GM21825 (cell line): ENCODE data around the gene NEK2.
"Not testable (repeated sequence)": the region's sequence is repeated elsewhere in the genome, so short reads cannot be mapped to it uniquely, and the experiment has no call there.

ENCODE experiments used
- ATAC-seq: cut with Tn5 transposase; IDR thresholded peaks from one replicate; pipeline ENCODE4 v1.9.1; 2021; ENCODE audit warnings: mild to moderate bottlenecking, moderate library complexity; ENCODE audit not compliant: unreplicated experiment

The NEK2 gene

DNA sequence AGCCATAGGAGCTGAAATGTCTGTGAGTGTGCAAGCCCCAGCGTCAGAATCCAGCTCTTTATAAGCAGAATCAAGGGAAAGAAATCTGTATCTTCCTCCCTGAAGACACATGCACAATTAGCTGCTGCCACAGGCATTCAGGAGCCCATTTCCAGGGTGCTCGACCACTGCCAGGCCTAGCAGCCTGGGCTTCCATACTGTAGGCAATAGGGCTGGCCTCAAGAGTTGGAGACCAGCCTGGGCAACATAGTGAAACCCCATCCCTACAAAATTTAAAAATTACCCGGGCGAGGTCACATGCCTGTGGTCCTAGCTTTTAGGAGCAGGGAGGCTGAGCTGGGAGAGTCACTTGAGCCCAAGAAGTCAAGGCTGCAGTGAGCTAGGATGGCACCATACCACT, 41.0 kb downstream of the NEK2 start:
- ATAC-seq, result no peak

DNA sequence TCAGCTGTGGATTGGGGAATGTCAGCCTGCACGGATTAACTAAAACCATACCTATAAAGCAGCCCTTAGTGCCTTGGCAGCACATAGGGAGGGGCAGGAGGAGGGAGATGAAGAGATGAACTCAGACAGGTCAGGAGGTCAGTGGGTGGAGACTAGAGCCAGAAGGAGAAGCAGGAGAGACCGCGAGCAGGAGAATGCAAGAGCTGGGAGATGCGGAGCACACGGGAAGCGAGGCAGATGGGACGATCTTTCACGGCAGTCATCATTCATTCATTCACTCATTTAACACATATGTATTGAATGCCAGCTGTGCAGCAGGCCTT, 41.9 kb downstream of the NEK2 start:
- ATAC-seq, result no peak

GRCh38 chr1:211632808-211633523, 42.5 kb downstream of the NEK2 start:
- no peak for ATAC-seq

DNA sequence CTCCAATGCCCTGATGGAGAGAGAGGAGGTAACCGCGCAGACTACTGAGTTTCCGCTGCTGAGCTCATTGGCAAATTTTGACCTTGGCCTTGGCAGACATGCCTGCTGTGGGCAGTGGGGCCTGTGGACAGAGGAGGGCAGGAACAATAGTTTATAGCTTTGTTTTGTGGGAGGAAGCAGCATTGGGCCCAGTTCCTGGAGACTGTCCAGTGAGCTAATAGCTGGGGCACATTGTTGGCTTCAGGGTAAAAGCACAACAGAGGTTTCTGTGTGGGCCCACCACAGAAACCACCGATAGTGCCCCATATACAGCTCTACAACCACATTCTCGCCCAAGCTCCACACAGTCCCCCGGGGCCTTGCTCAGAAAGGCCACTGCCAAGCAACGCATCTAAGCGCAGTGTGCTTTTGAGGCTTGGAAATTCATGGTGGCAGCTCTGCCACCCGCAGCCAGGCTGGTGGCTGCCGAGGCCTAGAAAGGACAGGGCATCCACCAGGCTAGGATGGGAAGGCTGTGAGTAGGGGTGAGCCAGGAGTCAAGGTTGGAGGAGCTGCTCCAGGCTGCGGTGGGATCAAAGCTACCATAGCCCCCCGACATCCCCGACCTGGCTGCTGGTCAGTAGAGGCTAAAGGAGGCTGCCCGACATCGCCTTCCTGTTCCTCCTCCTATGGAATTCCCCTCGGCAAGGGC, 43.2 kb downstream of the NEK2 start:
- ATAC-seq, result peak; percentile 62

DNA sequence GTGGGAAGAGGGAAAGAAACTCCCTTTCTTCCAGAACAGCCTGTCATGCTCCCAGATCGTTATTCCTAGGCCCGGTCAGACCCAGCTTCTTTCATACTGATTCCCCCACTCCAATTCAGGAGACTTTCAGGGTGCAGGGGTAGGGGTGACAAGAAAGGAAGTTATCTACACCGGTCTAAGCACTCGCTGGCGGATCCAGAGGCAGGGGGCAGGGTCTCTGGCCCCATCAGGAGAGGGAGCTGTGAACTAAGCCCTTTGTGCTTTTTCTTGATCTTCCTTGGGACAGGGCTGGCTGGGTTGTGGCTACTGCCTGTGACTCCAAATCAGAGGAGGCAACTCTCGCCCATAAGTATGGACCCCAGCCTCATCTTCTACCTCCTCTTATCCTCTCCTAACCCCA, 44.3 kb downstream of the NEK2 start:
- ATAC-seq, result no peak

DNA sequence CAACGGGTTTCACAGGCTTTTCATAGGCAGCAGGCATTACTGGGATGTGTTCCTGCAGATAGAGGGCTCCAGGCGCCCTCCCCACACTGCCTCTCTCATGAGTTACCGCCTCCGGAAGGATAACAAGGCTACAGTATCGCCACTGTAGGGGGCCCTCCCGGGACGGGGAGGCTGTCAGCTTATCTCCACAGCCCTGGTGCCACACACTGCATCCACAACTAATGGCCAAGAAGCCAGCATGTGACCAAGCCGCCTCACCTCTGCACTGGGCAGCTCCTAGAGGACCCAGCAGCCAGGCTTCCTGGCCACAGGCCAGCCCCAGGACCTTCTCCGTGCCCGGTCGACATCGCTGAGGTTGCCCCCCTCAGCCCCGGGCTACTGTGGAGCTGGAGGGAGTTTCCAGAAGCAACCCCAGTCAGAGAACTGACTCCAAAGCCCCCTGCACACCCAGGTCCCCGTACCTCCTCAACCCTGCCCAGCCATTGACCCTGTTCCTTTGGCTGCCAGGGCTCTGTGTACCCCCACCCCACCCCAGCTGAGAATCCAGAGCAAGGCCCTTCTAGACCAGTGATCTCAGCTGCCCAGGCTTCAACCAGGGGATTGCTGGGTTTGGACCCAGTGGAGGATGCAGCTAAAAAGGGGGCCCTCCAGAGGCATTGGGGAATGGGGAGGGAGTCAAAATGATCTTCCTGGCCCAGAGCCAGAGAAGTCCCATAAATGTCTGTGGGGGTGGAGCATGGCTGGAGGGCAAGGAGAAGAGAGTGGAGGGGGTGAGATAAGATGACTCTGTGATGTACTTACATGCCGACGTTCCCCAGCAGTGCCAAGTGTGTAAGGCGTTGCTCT, 45.0 kb downstream of the NEK2 start:
- ATAC-seq, result no peak

DNA sequence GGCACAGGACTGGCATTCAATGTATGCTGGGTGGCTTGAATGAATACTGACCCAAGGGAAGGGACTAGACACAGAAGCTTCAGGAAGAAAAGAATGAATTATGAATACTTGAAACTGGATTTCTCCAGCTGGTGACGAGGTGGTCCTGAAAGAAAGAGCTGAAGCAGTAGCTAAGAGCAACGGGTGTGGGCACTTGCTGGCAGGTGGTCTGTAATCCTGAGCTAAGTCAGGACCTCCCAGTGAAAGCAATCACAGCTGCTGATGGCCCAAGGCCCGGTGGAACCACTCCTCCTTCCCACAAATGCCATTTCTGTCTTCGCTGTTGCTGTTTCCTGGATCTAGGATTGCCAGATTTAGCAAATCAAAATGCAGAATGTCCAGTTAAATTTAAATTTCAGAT, 47.0 kb downstream of the NEK2 start:
- no peak for ATAC-seq

DNA sequence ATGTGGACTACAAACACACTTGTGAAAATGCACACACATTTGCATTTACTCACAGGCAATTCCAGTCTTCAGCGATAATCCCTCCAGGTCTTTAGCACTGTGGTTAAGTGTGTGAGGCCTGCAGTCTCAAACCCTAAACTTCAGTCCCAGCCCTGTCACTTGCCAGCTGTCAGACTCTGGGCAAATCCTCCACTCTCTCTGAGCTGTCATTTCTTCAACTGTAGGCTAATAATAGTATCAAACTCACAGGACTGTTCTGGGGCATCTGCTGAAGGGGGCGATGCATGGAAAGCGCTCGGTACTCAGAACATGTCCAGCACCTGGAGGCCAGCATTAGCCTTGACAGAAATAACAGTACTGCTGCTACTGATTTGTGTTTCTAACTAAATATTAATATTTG, 48.2 kb downstream of the NEK2 start:
- ATAC-seq, result no peak

GRCh38 chr1:211625866-211626265, 49.6 kb downstream of the NEK2 start:
- not testable (repeated sequence) for ATAC-seq

GRCh38 chr1:211625040-211625439, 50.4 kb downstream of the NEK2 start:
- ATAC-seq, result no peak

DNA sequence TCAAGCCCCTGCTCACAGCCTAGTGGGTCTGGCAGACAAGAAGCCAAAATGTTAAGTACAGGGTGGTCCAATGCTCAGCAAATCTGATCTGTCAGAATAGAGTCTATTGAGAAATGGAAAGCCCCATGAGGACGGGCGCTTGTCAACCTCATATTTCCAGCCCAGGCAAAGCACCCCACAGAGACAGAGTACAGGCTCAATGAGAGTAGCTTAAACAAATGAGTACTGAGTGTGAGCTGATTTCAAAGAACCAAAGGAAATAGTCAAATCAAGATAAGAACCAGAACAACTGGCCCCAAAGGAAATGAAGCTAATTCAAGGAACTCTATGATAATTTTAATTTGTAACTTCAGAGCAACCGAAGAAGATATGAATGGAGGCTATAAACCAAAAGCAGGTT, 51.9 kb downstream of the NEK2 start:
- no peak for ATAC-seq

- ATAC-seq, result no peak
Measured at GRCh38 chr1:211621447-211622198, 53.8 kb downstream of the NEK2 start.

GRCh38 chr1:211620097-211620496, 55.3 kb downstream of the NEK2 start:
- no peak for ATAC-seq

DNA sequence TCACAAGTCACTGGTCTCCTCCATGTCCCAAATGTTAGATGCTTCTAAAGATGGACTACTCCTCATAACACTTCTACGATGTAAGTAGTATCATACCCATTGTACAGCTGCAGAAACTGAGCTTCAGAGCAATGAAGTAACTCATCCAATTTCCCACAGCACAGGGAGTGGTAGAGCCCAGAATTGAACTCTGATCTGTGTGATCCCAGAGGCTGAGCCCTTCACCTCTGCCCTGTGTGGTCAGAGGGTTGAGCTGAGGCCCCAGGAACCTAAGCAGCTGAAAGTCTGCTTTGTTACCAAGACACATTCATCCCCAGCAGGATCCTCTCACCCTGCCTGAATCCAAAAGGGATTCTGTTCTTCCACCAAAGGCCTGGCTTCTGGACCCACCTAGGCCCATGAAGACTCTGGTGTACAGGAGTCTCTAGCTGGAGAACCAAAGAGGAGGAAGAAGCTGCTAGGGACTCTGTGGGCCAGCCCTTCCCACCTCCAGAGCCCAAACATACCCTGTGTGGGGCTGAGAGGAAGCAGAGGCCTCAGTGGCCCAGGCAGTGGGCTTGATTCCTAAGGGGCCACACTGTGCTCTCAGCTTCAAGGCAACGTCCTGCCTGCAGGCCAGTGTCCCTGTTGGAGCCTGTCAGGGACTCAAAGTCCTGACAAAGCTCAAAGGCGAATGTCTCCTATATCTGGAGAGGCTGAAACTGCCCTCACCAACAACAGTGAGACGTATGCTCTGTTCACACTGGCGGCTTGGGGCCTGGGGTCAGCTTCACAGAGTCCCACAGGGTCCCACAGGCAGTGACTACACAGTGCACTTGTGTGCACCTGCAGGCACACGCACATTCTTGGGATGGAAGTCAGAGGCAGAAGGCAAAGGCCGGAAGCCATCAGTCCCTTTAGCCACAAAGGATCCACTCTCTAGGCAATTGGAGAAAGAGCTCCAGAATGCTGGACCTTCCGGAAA, 56.1 kb downstream of the NEK2 start:
- ATAC-seq, result no peak

DNA sequence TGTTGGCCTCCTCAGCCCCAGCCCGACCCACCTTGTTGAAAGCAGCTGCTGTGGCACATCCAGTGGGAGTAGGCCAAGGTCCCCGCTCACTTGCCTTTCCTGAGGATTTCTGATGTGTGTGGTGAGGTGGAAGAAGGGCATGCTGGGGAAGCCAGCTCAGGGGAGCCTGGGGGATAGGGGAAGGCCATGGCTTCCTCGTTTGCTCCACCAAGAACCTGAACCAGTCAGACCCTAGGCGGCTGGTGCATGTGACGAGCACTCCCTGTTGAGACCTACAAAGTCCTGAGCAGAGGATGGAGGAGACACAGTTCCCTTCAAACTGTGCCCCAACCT, 58.5 kb downstream of the NEK2 start:
- no peak for ATAC-seq

- ATAC-seq, result no peak
Measured at GRCh38 chr1:211616231-211616964, 59.0 kb downstream of the NEK2 start.

- ATAC-seq, result no peak
Measured at GRCh38 chr1:211614615-211615014, 60.8 kb downstream of the NEK2 start.

DNA sequence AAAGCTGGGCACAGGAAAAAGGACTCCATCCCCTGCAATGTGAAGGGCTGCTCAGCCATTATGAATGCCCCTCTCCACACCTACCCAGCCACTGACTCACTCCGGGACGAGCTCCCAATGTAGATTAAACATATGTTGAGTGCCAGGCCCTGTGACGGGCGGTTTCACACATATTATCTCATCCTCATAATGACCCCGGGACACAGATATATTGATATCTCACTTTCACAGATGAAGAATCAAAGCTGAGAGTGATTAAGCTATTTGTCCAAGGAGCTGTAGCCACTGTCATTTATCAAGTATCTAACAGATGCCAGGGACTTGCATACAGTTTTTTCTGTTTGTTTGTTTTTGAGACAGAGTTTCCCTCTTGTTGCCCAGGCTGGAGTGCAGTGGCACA, 61.5 kb downstream of the NEK2 start:
- ATAC-seq, result no peak

DNA sequence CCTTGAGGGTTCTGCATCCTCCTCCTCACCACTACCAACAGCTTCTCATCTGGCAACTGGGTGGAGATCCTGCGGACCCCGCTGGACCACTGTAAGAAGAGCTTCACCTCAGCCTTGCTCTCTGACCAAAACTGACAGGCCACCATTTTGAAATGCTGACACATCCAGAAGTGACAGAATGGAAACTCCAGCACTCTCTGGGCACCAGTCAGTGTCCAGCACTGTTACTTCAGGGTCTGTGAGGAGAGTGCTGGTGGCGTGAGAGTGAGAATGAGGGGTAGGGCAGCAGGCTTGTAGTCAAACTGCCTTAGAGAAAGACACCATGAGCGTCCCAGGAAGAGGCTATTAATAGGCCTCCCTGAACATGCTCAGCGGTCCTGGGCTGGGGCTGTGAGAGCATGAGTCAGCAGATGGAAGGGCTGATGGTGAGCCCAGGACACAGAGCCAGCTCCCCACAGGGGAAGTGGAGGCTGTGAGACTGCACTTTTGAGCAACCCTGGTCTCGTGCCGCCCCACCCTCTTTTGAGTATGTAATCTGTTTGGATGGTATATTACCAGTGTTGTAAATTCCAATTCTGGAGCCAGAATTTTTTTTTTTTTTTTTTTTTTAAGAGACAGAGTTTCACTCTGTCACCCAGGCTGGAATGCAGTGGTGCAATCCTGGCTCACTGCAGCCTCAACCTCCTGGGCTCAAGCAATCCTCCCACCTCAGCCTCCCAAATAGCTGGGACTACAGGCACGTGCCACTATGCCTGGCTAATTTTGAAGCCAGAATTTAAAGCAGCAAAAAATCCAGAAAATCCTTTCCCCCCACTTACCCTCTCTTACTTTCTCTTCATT, 62.1 kb downstream of the NEK2 start:
- no peak for ATAC-seq
